Measurements from ENCODE around the gene TEX22.

TEX22 gene

GRCh38 chr14:105367116-105368031, 31.0 kb upstream of the TEX22 start:
- DNase-seq: no peak

DNA sequence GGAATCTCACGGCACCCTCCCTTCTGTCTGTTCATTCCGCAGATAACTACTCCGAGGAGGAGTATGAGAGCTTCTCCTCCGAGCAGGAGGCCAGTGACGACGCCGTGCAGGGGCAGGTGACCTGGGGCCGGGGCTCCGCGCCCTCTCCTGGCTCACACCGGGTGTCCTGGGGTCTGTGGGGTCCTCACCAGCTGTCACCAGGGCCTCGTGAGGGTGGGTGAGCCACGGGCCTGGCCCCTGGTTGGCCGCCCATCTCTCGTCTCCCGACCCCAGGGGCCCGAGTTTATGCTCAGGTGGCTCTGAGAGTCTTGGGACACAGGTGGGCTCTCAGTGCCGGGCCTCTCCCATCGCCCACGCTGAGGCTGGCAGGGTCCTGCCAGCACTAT, 30.3 kb upstream of the TEX22 start:
- DNase-seq: no peak

DNA sequence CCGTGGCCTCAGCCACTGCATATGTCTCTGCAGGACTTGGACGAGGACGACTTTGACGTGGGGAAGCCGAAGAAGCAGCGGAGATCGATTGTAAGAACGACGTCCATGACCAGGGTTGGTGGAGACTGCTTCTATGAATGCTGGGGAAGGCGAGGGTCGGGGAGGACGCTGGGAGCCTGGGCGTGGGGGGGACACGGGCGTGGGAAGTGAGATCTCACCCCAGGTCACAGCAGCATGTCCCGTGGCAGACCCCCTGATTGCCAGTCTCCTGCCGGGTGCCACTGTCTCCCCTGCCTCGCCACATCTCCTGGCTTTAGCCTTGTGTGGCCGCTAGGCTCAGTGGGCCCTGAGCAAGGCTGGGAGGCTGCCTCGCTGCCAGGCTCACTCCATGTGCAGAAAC, 29.9 kb upstream of the TEX22 start:
- no peak for DNase-seq

DNA sequence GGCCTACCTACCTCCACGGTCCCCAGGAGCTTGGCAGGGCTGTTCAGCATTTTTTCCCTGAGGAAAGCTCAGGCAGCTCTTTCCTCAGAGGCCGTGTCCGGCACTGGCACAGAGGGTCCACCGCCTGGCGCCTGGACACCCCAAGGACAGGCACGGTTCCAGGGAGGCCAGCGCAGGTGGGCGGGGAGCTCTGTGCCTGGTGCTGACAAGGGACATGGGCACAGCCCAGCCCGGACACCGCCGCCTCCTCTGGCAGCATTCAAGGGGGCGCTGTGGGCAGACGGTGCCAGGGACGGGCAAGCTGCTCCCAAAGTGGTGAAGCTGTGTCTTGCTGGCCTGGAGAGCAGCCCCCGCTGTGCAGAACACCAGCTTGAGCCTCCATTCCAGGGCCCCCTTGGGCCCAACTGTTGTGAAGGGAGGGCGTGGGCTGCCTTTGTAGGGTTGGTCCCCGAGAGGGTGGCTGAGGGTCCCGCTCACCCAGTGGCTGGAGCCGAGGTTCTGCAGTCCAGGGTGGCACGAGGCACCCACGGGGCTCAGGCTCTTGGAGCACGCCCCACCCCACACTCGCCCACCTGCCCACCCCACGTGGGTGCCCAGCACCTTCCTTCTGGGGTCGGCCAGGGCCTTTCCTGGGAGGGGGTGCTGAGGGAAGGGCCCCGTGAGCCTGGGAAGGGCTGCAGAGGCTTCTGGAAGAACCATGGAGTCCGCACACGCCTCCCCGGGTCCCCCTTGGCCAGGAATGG, 29.3 kb upstream of the TEX22 start:
- no peak for DNase-seq

- no peak for DNase-seq
Observed at GRCh38 chr14:105369653-105370040, 28.7 kb upstream of the TEX22 start.

GRCh38 chr14:105374389-105374788, 23.9 kb upstream of the TEX22 start:
- DNase-seq: no peak

DNA sequence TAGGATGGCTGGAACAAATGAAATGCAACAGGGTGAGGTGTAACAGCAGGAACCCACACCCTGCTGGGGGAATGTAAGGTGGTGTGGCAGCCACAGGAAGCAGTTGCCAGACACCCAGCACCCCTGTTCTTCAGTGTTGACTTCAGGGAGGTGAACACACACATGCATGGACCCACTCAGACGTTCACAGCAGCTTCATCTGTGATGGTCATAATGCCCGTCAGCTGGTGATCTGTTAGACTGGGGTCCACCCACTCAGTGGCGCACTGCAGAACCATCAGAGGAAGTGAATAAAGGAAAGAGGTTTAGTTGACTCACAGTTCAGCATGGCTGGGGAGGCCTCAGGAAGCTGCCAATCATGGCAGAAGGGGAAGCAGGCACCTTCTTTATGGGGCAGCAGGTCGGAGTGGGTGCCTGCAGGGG, 22.7 kb upstream of the TEX22 start:
- DNase-seq: no peak

DNA sequence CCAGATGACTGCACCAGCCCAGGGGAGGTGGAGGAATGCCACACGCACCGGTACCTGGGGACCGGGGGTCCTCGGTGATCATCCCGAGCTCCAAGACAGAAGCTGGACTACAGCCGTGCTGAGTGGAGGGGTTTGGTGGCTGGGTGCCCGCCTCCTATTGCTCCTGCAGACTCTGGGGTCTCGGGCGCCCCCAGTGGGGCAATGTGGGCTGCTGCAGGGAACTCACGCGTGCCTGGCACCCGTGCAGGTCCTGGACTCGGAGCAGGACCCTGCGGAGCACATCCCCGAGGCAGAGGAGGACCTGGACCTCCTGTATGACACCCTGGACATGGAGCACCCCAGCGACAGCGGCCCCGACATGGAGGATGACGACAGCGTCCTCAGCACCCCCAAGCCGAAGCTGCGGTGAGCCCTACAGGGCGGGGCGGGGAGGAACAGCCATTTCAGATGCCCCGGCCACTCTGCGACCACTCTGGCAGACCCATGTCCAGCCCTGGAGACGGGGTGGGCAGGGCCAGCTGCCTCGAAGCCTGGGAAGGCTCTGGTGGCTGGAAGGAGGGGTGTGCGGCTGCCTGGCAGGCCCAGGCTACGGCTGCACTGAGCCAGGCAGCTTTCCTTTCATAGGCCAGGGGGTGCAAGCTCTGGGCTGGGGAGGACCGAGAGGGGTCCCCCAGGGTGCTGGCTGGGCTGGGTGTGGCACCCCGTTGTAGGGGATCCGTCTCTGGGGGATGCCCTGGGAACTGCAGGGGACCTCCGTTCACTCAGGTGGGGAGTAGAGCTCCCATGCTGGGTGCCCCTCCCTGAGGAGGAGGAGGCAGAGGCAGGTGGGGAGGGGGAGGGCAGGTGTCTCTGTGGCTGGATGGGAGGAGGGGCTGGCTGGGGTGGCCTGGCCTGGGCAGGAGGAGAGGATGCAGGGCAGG, 21.6 kb upstream of the TEX22 start:
- no peak for DNase-seq

GRCh38 chr14:105377555-105378182, 20.7 kb upstream of the TEX22 start:
- DNase-seq: no peak

DNA sequence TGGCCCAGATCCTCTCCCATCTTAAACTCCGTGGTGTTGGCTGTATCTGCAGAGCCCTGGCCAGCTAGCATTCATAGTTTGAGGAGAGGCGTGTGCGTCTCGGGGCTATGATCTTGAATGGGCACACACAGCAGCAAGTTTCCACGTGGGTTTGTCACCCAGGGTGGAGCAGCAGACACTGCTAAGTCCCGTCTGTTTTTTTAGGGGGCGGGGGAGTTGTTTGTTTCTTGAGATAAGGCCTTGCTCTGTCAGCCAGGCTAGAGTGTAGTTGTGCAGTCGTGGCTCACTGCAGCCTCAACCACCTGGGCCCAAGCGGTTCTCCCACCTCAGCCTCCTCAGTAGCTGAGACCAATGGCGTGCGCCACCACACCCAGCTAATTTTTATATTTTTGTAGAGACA, 20.1 kb upstream of the TEX22 start:
- no peak for DNase-seq

DNA sequence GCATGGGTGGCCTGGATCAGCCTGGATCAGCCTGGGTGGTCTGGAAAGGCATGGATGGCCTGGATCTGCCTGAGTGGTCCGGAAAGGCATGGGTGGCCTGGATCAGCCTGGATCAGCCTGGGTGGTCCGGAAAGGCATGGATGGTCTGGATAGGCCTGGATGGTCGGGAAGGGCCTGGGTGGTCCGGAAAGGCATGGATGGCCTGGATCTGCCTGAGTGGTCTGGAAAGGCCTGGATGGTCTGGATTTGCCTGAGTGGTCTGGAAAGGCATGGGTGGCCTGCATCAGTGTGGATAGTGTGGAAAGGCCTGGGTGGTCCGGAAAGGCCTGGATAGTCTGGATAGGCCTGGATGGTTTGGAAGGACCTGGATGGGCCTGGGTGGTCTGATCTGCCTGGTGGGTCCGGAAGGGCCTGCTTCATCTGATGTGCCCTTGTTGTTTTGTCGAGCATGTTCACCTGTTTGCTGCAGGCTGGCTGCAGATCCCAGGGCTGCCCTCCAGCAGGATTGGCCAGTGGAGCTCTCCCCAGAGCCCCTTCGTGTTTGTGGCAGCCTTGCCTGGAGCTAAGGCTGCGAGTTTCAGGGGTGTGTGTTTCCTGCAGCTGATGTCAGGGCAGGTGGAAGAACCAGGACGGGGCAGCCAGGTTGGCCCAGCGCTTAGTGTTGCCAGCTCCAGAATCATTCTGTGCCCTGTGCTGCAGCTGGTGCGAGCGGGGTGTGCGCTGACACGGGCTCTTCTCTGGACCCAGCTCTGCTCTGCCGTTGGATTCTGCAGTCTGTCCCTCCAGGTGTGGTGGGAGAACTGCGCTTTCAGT, 19.3 kb upstream of the TEX22 start:
- DNase-seq: no peak

GRCh38 chr14:105379946-105380345, 18.4 kb upstream of the TEX22 start:
- no peak for DNase-seq

- no peak for DNase-seq
Observed at GRCh38 chr14:105380756-105381155, 17.6 kb upstream of the TEX22 start.

DNA sequence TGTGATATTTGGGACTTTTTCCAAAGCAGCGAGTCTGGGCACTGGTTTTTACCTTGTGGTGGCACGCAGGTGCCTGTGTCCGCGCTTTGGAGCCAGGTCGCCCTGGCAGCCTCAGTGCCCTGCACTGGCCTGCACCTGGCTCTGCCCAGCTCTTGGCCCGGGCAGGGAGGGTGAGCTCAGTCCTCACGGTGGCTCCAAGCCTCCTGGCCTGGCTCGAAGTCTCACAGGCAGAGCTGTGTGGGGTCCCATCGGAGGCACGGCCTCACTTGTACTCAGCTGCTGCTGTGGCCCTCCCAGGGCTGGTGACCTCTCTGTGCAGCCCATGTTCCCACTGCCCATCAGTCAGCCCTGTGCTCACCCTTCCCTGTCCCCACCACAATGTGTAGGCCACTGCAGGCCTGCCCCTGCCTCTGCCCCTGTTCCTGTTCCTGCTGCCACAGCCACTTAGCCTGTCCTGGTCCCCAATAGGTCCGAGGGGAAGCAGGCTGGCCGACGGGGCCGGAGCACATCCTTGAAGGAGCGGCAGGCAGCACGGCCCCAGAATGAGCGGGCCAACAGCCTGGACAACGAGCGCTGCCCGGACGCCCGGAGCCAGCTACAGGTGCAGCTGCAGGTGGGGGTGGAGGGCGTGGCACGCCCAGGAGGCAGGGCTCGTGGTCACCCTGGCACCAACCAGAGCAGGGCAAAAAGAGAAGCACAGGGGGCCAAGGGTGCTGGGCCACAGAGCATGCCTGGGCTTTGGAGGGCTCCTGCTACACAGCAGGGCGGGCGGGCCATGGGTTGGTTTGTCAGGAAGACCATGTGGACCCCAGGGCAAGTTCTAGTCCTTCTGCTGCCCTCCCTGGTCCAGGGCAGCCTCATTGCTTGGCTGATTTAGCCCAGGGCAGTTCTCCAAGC, 16.6 kb upstream of the TEX22 start:
- no peak for DNase-seq

- no peak for DNase-seq
Observed at GRCh38 chr14:105382343-105383082, 15.8 kb upstream of the TEX22 start.

DNA sequence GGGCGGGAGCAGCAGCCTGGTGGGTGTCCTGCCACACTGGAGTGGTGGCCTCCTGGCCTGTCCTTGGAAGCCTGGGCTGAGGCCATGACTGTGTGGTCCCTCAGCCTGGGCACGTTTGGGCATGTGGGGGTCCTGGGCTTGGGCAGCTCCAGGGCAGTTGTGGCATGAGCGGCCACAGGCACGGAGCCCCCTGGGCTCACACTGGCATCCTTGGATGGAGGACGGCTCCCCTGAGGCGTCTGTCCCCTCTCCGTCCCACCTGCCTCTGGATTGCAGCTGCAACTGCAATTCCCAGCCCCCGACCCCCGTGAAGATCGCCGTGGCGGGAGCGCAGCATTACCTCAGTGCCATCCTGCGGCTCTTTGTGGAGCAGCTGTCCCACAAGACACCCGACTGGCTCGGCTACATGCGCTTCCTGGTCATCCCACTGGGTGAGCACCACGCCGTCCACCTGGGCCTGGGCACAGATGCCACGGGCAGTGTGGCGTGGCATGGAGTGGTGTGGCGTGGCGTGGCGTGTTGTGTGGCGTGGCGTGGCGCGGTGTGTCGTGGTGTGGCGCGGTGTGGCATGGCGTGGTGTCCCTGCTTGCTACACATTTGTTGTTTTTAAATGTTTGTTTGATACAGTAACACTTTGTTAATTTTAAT, 15.1 kb upstream of the TEX22 start:
- no peak for DNase-seq

DNA sequence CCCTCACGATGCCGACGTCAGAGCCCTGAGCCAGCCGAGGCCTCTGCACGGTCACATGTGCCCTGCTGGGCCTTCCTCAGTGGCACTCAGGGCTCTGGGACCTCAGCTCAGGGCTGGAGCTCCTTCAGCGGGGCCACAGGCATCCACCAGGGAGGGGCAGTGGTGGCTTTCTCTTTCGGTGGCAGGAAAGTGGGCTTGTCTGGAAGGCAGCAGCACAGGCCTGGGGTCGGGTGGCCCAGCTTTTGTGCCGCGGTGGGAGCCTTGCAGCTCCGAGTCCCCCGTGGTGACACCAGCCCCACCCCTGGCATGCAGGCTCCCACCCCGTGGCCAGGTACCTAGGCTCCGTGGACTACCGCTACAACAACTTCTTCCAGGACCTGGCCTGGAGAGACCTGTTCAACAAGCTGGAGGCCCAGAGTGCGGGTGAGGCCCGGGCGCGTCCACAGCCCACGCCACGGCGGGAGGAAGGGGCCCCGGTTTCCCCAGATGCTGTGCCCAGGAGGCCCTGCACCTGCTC, 14.2 kb upstream of the TEX22 start:
- no peak for DNase-seq

DNA sequence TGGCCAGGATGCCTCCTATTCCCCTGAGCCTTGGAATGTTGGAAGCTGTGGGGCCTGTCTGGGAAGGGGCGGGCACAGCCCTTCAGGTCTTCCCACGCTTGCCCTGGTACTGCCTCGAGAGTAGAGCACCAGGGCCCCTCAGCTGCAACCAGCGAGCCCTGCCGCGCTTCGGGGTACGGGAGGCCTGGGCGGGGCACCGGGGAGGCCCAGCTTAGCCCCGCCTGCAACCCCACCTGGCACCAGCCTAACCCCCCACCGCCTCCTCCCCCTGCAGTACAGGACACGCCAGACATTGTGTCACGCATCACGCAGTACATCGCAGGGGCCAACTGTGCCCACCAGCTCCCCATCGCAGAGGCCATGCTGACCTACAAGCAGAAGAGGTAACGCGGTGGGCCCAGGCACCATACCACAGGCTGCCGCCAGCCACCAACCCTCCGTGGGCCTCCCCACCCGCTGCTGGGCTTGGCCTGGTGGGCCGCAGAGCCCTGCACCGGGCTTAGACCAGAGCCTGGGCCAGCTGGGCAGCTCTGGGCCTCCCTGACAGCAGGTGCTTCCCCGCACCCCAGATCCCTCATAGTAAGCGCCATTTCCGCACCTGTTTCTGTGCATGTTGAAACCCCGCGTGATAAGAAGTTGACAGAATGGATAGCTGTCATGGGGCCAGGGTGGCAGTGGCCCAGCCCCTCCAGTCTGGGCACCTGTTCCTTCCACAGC, 13.6 kb upstream of the TEX22 start:
- DNase-seq: no peak

DNA sequence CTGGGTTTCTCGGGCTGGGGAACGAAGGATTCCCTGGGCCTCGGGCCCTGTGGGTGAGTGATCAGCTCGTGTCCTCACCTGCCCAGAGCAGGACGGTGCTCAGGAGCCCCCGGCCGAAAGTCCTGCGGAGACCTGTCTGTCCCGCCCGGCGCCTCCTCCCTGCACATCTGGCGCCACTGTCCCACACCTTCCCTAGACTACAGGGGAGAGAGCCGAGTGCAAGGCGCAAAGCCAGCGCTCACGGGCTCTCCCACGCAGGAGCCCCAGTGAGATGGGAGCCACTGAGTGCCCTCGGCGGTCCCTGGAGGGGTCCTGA, 13.1 kb upstream of the TEX22 start:
- DNase-seq: no peak

Measured in NCI-H226 (cell line).